Measurements from ENCODE around the gene SUGP1. TPM values are rescaled to one million over a fixed set of nuclear protein-coding genes. Genes with fewer than 3 reads are reported as not detected.

Gene SUGP1
- total and polyA plus RNA-seq, 2 of the 13 experiments (the other 11 are each of a cell fraction or from before 2014, with no cell fraction given) = 21.6 to 25.9 TPM

GRCh38 chr19:19320361-19321140, at the start of gene SUGP1, which contains the start of gene MAU2 (continued):
- TF ChIP-seq ZNF142 (CRISPR knock-in tag; IDR thresholded peaks at IDR 0.05) = 0 out of 2 replicates have a peak, but pooled peaks have one; percentile 35
- TF ChIP-seq MATR3 (CRISPR knock-in tag; IDR thresholded peaks at IDR 0.05) = peak; percentile 24; the same call in 1 of the 2 replicates
- TF ChIP-seq NONO (IDR thresholded peaks at IDR 0.05) = no peak
- peak; percentile 78; the same call in 1 of the 2 replicates for TF ChIP-seq NONO (CRISPR knock-in tag; conservative IDR thresholded peaks at IDR 0.05)
- TF ChIP-seq ZNF558 (CRISPR knock-in tag; IDR thresholded peaks at IDR 0.05; ENCODE audit: borderline replicate concordance) = 0 out of 2 replicates have a peak, but pooled peaks have one; percentile 91
- no peak for TF ChIP-seq FOXO4 (CRISPR knock-in tag; conservative IDR thresholded peaks at IDR 0.05)
- peak; percentile 22 for TF ChIP-seq IKZF4 (CRISPR knock-in tag; IDR thresholded peaks at IDR 0.05; ENCODE audit: borderline replicate concordance, low read depth, not compliant biosample characterization)
- peak; percentile 27; the same call in 1 of the 2 replicates for TF ChIP-seq ZNF746 (CRISPR knock-in tag; IDR thresholded peaks at IDR 0.05)
- TF ChIP-seq MXI1 (IDR thresholded peaks at IDR 0.05; ENCODE audit: borderline replicate concordance, low read depth, low read length) = peak; percentile 80; the same call in 1 of the 3 replicates
- TF ChIP-seq THAP9 (CRISPR knock-in tag; IDR thresholded peaks at IDR 0.05; ENCODE audit: borderline replicate concordance) = peak; percentile 99
- TF ChIP-seq, protein P1, sequence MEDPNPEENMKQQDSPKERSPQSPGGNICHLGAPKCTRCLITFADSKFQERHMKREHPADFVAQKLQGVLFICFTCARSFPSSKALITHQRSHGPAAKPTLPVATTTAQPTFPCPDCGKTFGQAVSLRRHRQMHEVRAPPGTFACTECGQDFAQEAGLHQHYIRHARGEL (CRISPR knock-in tag; IDR thresholded peaks at IDR 0.05) = no peak
- no peak for TF ChIP-seq ZBTB7B (CRISPR knock-in tag; IDR thresholded peaks at IDR 0.05)
- peak; percentile 77; the same call in 1 of the 2 replicates for TF ChIP-seq HOXA3 (CRISPR knock-in tag; IDR thresholded peaks at IDR 0.05)
- peak; percentile 35; the same call in 1 of the 2 replicates for TF ChIP-seq SPEN (CRISPR knock-in tag; IDR thresholded peaks at IDR 0.05; ENCODE audit: low read depth)
- no peak for TF ChIP-seq HOMEZ (CRISPR knock-in tag; IDR thresholded peaks at IDR 0.05; ENCODE audit: low read depth)
- 0 out of 2 replicates have a peak, but pooled peaks have one; percentile 48 for TF ChIP-seq HES4 (CRISPR knock-in tag; IDR thresholded peaks at IDR 0.05; ENCODE audit: borderline replicate concordance)
